Skeletal muscle tissue (tissue), 4 donors: Measurements from ENCODE around the gene ELF2. TPM values are rescaled to one million over a fixed set of nuclear protein-coding genes. Genes with fewer than 3 reads are reported as not detected.
"Not testable (repeated sequence)": the region's sequence is repeated elsewhere in the genome, so short reads cannot be mapped to it uniquely, and the experiment has no call there.

Experiments
- H3K27ac ChIP-seq: one replicate; pipeline ENCODE4 v1.7.0; 2013; ENCODE audit warnings: mild to moderate bottlenecking, low read depth, low read length, inconsistent platforms
- H3K27me3 ChIP-seq, 3 donors: one replicate each; pipeline ENCODE4 v1.7.0; 2013; ENCODE audit warnings: low read length in 3 of 3; ENCODE audit not compliant: control insufficient read depth in 3 of 3, insufficient read depth in 3 of 3
- H3K36me3 ChIP-seq, 3 donors: one replicate each; pipeline ENCODE4 v1.7.0; 2013; ENCODE audit warnings: low read length in 3 of 3; ENCODE audit not compliant: control insufficient read depth in 3 of 3, insufficient read depth in 3 of 3
- H3K4me1 ChIP-seq, 3 donors: one replicate each; pipeline ENCODE4 v1.7.0; 2013; ENCODE audit warnings: low read length in 3 of 3, mild to moderate bottlenecking in 3 of 3; ENCODE audit not compliant: control insufficient read depth in 3 of 3, insufficient read depth in 3 of 3
- H3K4me3 ChIP-seq, 3 donors: one replicate each; pipeline ENCODE4 v1.7.0; 2013; ENCODE audit warnings: low read length in 3 of 3
- H3K9ac ChIP-seq, 3 donors: one replicate each; pipeline ENCODE4 v1.7.0; 2013; ENCODE audit warnings: low read length in 3 of 3, mild to moderate bottlenecking in 3 of 3, moderate library complexity in 2 of 3, low read depth in 1 of 3
- H3K9me3 ChIP-seq, 3 donors: one replicate each; pipeline ENCODE4 v1.7.0; 2013; ENCODE audit warnings: low read length in 3 of 3; ENCODE audit not compliant: control insufficient read depth in 3 of 3
- total RNA-seq: library from RNA; depleted of rRNA; stranded (reverse); fragments of >200 nt; gene quantifications from one replicate; pipeline ENCODE4 v1.2.3, GENCODE V29; 2014
- donor health status: Osteomylitis.

Gene ELF2
- total RNA-seq, 1 donor from 2014 or later, result 88.2 TPM

GRCh38 chr4:139018501-139018900, 158.5 kb downstream of the ELF2 start:
- no peak overlapping the region for H3K27ac ChIP-seq
- H3K9ac ChIP-seq, result no peak overlapping the region
- no peaks in the 10 kb centered on the region for H3K9me3 ChIP-seq
- no peaks in the 10 kb centered on the region for H3K27me3 ChIP-seq
- H3K4me1 ChIP-seq, result peaks cover 16 to 34% (median 30%) of the 10 kb centered on the region in 3 donors
- H3K4me3 ChIP-seq, result no peak overlapping the region
- no peaks in the 10 kb centered on the region for H3K36me3 ChIP-seq

DNA sequence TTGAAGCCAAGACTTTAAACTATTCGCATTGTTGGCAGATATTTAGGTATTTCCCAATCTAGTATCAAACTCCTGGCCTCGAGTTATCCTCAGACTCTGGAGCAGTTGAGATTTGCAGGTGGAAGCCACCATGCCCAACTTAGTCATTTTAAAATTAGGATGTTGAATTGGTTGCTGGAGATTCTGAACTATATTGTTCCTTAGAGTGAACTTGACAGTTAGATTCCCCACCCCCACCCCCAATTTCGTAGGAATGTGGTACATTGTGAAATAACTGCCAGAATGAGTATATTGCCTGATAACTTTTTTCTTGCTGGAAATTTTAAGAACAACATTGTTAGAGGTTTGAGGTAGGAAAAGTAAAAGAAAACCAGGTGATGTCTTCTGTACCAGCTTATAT, 159.2 kb downstream of the ELF2 start:
- no peak overlapping the region for H3K27ac ChIP-seq
- H3K9me3 ChIP-seq, result no peaks in the 10 kb centered on the region
- H3K4me3 ChIP-seq, result no peak overlapping the region
- no peak overlapping the region for H3K9ac ChIP-seq
- peaks cover 16 to 34% (median 30%) of the 10 kb centered on the region in 3 donors for H3K4me1 ChIP-seq
- no peaks in the 10 kb centered on the region for H3K27me3 ChIP-seq
- no peaks in the 10 kb centered on the region for H3K36me3 ChIP-seq

DNA sequence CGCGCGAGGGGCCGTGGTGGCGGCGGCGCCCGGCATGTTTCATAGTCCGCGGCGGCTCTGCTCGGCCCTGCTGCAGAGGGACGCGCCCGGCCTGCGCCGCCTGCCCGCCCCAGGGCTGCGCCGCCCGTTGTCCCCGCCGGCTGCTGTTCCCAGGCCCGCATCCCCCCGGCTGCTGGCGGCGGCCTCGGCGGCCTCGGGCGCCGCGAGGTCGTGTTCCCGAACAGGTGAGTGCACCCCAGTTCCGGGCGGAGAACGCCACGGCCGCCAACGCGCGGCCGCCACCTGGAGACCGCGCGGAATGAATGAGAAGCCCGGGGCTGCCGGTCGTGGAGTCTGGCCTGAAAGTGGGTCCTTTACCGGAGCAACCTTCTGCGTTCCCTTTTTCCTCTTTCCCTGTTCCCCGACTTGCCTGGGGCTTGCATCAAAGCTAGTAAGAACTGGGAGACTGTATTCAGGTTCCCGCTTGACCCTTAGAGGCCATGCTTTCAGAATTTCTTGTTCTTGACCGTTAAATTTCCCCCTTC, 161.0 kb downstream of the ELF2 start:
- no peaks in the 10 kb centered on the region for H3K36me3 ChIP-seq
- peak overlapping the region; percentile 76 to 88 (median 82) for H3K4me3 ChIP-seq
- H3K9me3 ChIP-seq, result no peaks in the 10 kb centered on the region
- no peaks in the 10 kb centered on the region for H3K27me3 ChIP-seq
- peak overlapping the region; percentile 98 for H3K27ac ChIP-seq
- H3K4me1 ChIP-seq, result peaks cover 16 to 34% (median 30%) of the 10 kb centered on the region in 3 donors
- H3K9ac ChIP-seq, result peak overlapping the region; percentile 87 to 96 (median 91)

DNA sequence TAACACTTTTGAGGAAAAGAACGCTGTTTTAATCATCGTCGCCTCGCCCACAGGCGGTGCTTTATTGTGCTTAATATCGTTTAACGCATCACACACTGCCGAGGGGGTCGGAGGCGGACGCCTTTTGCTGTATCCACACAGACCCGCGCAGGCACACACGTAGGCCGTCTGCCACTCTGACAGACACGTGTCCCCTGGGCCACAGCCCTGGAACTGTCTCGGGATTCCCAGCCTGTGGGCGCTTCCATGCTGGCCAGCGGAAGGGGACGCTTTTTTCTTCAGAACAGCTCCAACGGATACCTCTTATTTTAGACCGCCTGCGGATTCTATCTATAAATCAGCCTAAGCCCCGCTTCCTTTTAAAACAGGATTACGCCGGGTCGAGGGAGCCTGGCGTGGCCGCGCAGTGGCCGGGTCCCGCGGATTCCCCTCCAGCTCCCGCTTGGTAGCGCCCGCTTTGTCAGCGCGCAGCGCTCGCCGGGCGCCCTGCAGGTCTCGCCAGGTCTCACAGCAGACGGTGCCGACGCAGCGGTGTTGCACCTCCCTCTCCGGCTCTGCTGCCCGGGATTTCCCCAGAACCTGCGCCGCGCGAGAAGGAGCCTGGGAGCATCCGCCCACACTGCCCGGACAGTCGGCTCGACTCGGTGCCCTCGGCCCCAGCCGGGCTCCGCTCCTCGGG, 161.6 kb downstream of the ELF2 start, which contains the start of gene NOCT:
Gene NOCT, plus strand, starts transcription at position 513 of the 679 bp plus-strand sequence. CDS start 201 bp downstream, outside the sequence.
- H3K36me3 ChIP-seq, result no peaks in the 10 kb centered on the region
- no peaks in the 10 kb centered on the region for H3K27me3 ChIP-seq
- H3K4me3 ChIP-seq, result peak within 1 kb of the TSS; percentile 76 to 88 (median 82)
- H3K4me1 ChIP-seq, result peaks cover 16 to 34% (median 28%) of the 10 kb centered on the region in 3 donors
- peak within 1 kb of the TSS; percentile 98 for H3K27ac ChIP-seq
- H3K9me3 ChIP-seq, result no peaks in the 10 kb centered on the region
- H3K9ac ChIP-seq, result peak within 1 kb of the TSS; percentile 87 to 96 (median 91)

GRCh38 chr4:139014371-139015268, 162.4 kb downstream of the ELF2 start:
- H3K4me3 ChIP-seq, result peak overlapping the region; percentile 76 to 88 (median 82)
- no peaks in the 10 kb centered on the region for H3K36me3 ChIP-seq
- H3K9ac ChIP-seq, result peak overlapping the region; percentile 87 to 96 (median 91)
- no peaks in the 10 kb centered on the region for H3K9me3 ChIP-seq
- H3K4me1 ChIP-seq, result peaks cover 15 to 30% (median 22%) of the 10 kb centered on the region in 3 donors
- peak overlapping the region; percentile 98 for H3K27ac ChIP-seq
- H3K27me3 ChIP-seq, result no peaks in the 10 kb centered on the region

- Histone ChIP-seq H3K9ac (no peak overlapping the region), H3K36me3 (no peaks in the 10 kb centered on the region), H3K27ac (no peak overlapping the region), H3K27me3 (no peaks in the 10 kb centered on the region), H3K4me3 (no peak overlapping the region), H3K9me3 (no peaks in the 10 kb centered on the region), H3K4me1 (peaks cover 9 to 12% (median 11%) of the 10 kb centered on the region in 3 donors)
These were observed 165.6 kb downstream of the ELF2 start for GRCh38 chr4:139011225-139011950.

DNA sequence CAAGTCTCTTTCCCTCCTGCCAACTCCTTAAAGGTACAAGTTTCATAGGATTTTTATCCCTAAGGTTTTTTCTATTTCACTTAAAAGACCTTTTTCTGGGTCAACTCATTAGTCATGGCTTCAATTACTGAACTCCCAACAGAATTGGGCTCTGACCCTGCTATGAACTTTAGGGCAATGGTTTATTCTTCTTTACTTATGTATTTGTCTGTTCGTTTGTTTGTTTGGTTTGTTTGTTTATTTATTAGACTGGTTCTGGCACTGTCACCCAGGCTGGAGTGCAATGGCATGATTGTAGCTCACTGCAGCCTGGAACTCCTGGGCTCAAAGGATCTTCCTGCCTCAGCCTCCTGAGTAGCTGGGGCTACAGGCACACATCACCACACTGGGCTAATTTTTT, 167.3 kb downstream of the ELF2 start:
- H3K36me3 ChIP-seq, result no peaks in the 10 kb centered on the region
- H3K27ac ChIP-seq, result no peak overlapping the region
- H3K4me1 ChIP-seq, result peaks cover 4 to 7% (median 6%) of the 10 kb centered on the region in 3 donors
- H3K9me3 ChIP-seq, result no peaks in the 10 kb centered on the region
- H3K4me3 ChIP-seq, result no peak overlapping the region
- H3K27me3 ChIP-seq, result no peaks in the 10 kb centered on the region
- H3K9ac ChIP-seq, result no peak overlapping the region

- not testable (repeated sequence) for H3K9ac ChIP-seq, H3K9me3 ChIP-seq, H3K4me3 ChIP-seq, H3K27ac ChIP-seq, H3K27me3 ChIP-seq, H3K4me1 ChIP-seq, H3K36me3 ChIP-seq
These were observed 168.7 kb downstream of the ELF2 start for GRCh38 chr4:139008278-139008677.

GRCh38 chr4:139007640-139008039, 169.4 kb downstream of the ELF2 start:
- Histone ChIP-seq H3K4me1 (no peaks in the 10 kb centered on the region), H3K27ac (no peak overlapping the region), H3K9me3 (no peaks in the 10 kb centered on the region), H3K9ac (no peak overlapping the region), H3K4me3 (no peak overlapping the region), H3K27me3 (no peaks in the 10 kb centered on the region), H3K36me3 (no peaks in the 10 kb centered on the region)
